HepG2 (cell line): Measurements from ENCODE around the gene NPPA. TPM values are rescaled to one million over a fixed set of nuclear protein-coding genes. Genes with fewer than 3 reads are reported as not detected.
A peak's percentile ranks its signal among the peaks of the same experiment; 100 is the strongest.

ENCODE experiments used
- AFF4 ChIP-seq: sonication (generic); formaldehyde crosslinking; IDR thresholded peaks from 2 replicates; pipeline ENCODE4 v1.4.0; 2020; ENCODE audit warnings: missing genetic modification reagents
- AHR ChIP-seq: IDR thresholded peaks from 2 replicates; pipeline ENCODE4 v1.6.1; 2018; ENCODE audit warnings: missing genetic modification reagents, missing compliant biosample characterization
- BHLHE40 ChIP-seq: IDR thresholded peaks from 2 replicates; pipeline ENCODE4 v1.6.1; 2011; ENCODE audit warnings: low read length, improper control_type of control experiment
- BRD4 ChIP-seq: sonication (generic); formaldehyde crosslinking; IDR thresholded peaks from 2 replicates; pipeline ENCODE4 v1.4.0; 2020; ENCODE audit warnings: missing genetic modification reagents
- CTCF ChIP-seq: sonication (generic); formaldehyde crosslinking; IDR thresholded peaks from 2 replicates; pipeline ENCODE4 v1.5.0; 2020; ENCODE audit warnings: mild to moderate bottlenecking, missing genetic modification reagents, moderate library complexity
- GZF1 ChIP-seq: sonication (generic); formaldehyde crosslinking; IDR thresholded peaks from 2 replicates; pipeline ENCODE4 v1.5.1; 2020; ENCODE audit warnings: mild to moderate bottlenecking, missing genetic modification reagents
- HMG20A ChIP-seq: IDR thresholded peaks from 2 replicates; pipeline ENCODE4 v1.6.1; 2016; ENCODE audit warnings: borderline replicate concordance
- HOXA7 ChIP-seq: sonication (generic); formaldehyde crosslinking; IDR thresholded peaks from 2 replicates; pipeline ENCODE4 v1.8.1; 2022; ENCODE audit warnings: mild to moderate bottlenecking, missing genetic modification reagents, moderate library complexity
- KAT2B ChIP-seq: fragments of 150-350 bp; IDR thresholded peaks from 2 replicates; pipeline ENCODE4 v1.6.1; 2014; ENCODE audit warnings: low read depth, low read length, borderline replicate concordance
- KDM3A ChIP-seq: IDR thresholded peaks from 2 replicates; pipeline ENCODE4 v1.6.1; 2018; ENCODE audit warnings: low read depth, missing compliant biosample characterization
- KMT2B ChIP-seq: IDR thresholded peaks from 2 replicates; pipeline ENCODE4 v1.6.1; 2016; ENCODE audit warnings: missing genetic modification reagents, missing compliant biosample characterization
- MBNL3 ChIP-seq: fragments of 250-450 bp; sonication (Bioruptor Pico); conservative IDR thresholded peaks from 2 replicates; pipeline ENCODE4 v1.8.0; 2022; ENCODE audit warnings: mild to moderate bottlenecking, inconsistent platforms
- MTA1 ChIP-seq: sonication (generic); formaldehyde crosslinking; IDR thresholded peaks from 2 replicates; pipeline ENCODE4 v1.4.0; 2020; ENCODE audit warnings: missing genetic modification reagents, mild to moderate bottlenecking, borderline replicate concordance
- MTA3 ChIP-seq: sonication (generic); formaldehyde crosslinking; IDR thresholded peaks from 2 replicates; pipeline ENCODE4 v1.4.0; 2020; ENCODE audit warnings: missing genetic modification reagents
- NFKB2 ChIP-seq: sonication (generic); formaldehyde crosslinking; IDR thresholded peaks from 2 replicates; pipeline ENCODE4 v1.4.0; 2020; ENCODE audit warnings: missing genetic modification reagents, borderline replicate concordance
- POGZ ChIP-seq: sonication (generic); formaldehyde crosslinking; IDR thresholded peaks from 2 replicates; pipeline ENCODE4 v1.4.0; 2020; ENCODE audit warnings: mild to moderate bottlenecking, missing genetic modification reagents
- POLR2A ChIP-seq, 2 experiments: IDR thresholded peaks; 2 replicates each; pipeline ENCODE4 v1.6.1; 2011; ENCODE audit warnings: low read depth in 2 of 2, low read length in 2 of 2, mild to moderate bottlenecking in 1 of 2, moderate library complexity in 1 of 2; ENCODE audit not compliant: insufficient read depth in 1 of 2
- SCMH1 ChIP-seq: sonication (generic); formaldehyde crosslinking; IDR thresholded peaks from 2 replicates; pipeline ENCODE4 v1.9.0; 2021; ENCODE audit warnings: missing genetic modification reagents, mild to moderate bottlenecking, borderline replicate concordance
- SIN3B ChIP-seq: fragments of 150-350 bp; IDR thresholded peaks from 2 replicates; pipeline ENCODE4 v1.6.1; 2014; ENCODE audit warnings: low read length
- TEAD3 ChIP-seq: optimal IDR thresholded peaks from 2 replicates; pipeline ENCODE3; 2016; ENCODE audit warnings: borderline replicate concordance
- THRA ChIP-seq: sonication (generic); formaldehyde crosslinking; IDR thresholded peaks from 2 replicates; pipeline ENCODE4 v1.4.0; 2020; ENCODE audit warnings: missing genetic modification reagents, borderline replicate concordance
- ZNF275 ChIP-seq: sonication (generic); formaldehyde crosslinking; IDR thresholded peaks from 2 replicates; pipeline ENCODE4 v1.8.0; 2022; ENCODE audit warnings: missing genetic modification reagents, mild to moderate bottlenecking, inconsistent platforms, borderline replicate concordance
- ZNF33A ChIP-seq: sonication (generic); formaldehyde crosslinking; IDR thresholded peaks from 2 replicates; pipeline ENCODE4 v1.5.1; 2020; ENCODE audit warnings: missing genetic modification reagents, mild to moderate bottlenecking, moderate library complexity, borderline replicate concordance
- ZNF605 ChIP-seq: sonication (generic); formaldehyde crosslinking; IDR thresholded peaks from 2 replicates; pipeline ENCODE4 v1.8.0; 2022; ENCODE audit warnings: mild to moderate bottlenecking, missing genetic modification reagents
- ZNF792 ChIP-seq: IDR thresholded peaks from 2 replicates; pipeline ENCODE4 v1.6.1; 2016
- ZNF879 ChIP-seq: sonication (generic); formaldehyde crosslinking; IDR thresholded peaks from 2 replicates; pipeline ENCODE4 v1.8.1; 2023; ENCODE audit warnings: missing genetic modification reagents
- polyA plus RNA-seq, 8 experiments: library from polyadenylated mRNA; depleted of rRNA in 3 of 8; stranded (reverse) in 7 of 8; unstranded in 1 of 8; fragments of >200 nt; fragmentation: Illumina TruSeq in 4 of 8; extraction: Trizol in 4 of 8; gene quantifications; 2 replicates each; pipeline versions ENCODE4 v1.2.1 to v1.2.3, GENCODE V29; 2011 to 2016; ENCODE audit warnings: low read depth in 4 of 8, missing spikeins in 1 of 8, mixed read lengths in 1 of 8; ENCODE audit not compliant: insufficient read depth in 1 of 8
- total RNA-seq, 5 experiments: library from RNA; depleted of rRNA; stranded (reverse); fragments of >200 nt; fragmentation: Illumina TruSeq; extraction: Trizol; gene quantifications; 2 replicates each; pipeline ENCODE4 v1.2.3, GENCODE V29; 2016; ENCODE audit warnings: low read depth in 1 of 5

The NPPA gene
- total and polyA plus RNA-seq, 2 of the 13 experiments (the other 11 are each of a cell fraction or from before 2014, with no cell fraction given): not detected

- TF ChIP-seq HOXA7 (CRISPR knock-in tag) (no peak), MTA3 (CRISPR knock-in tag) (no peak), KDM3A (CRISPR knock-in tag) (peak; percentile 52; the same call in 1 of the 2 replicates), AHR (peak; percentile 68; the same call in 1 of the 2 replicates), CTCF (peak; percentile 96), NFKB2 (no peak), BHLHE40 (no peak), KAT2B (no peak), KMT2B (CRISPR knock-in tag) (no peak), MBNL3 (CRISPR knock-in tag) (no peak), BRD4 (CRISPR knock-in tag) (no peak), AFF4 (CRISPR knock-in tag) (no peak), ZNF605 (CRISPR knock-in tag) (no peak), POGZ (no peak), TEAD3 (peak; percentile 8), POLR2A (IDR thresholded peaks at IDR 0.05; ENCODE audit: insufficient read depth in 1 of 2, low read depth in 2 of 2, low read length in 2 of 2) (peak in 1 of 2 experiments; percentile 27; a peak in 1 of 4 replicates), ZNF879 (no peak), MTA1 (no peak), HMG20A (CRISPR knock-in tag) (no peak), SCMH1 (CRISPR knock-in tag) (no peak), GZF1 (CRISPR knock-in tag) (no peak), ZNF792 (CRISPR knock-in tag) (no peak), ZNF275 (no peak), SIN3B (no peak), THRA (CRISPR knock-in tag) (no peak), ZNF33A (CRISPR knock-in tag) (no peak)
These were observed 46.3 kb upstream of the NPPA start (continued) for GRCh38 chr1:11893907-11894251.
